Ovary (tissue), 9 donors: Measurements from ENCODE around the gene CCDC32. TPM values are rescaled to one million over a fixed set of nuclear protein-coding genes. Genes with fewer than 3 reads are reported as not detected.
A peak's percentile ranks its signal among the peaks of the same experiment; 100 is the strongest.

Experiments
- DNase-seq, 5 donors: peaks; one replicate each; pipeline ENCODE4 v3.0.0-alpha.2; 2019 to 2020
- H3K27ac ChIP-seq, 2 donors: fragments of 200-600 bp; one replicate each; pipeline versions ENCODE4 v1.5.1 to v1.8.0; 2019 to 2022
- H3K27me3 ChIP-seq: fragments of 200-600 bp; one replicate; pipeline ENCODE4 v1.8.0; 2022
- H3K36me3 ChIP-seq: fragments of 200-600 bp; sonication (generic); one replicate; pipeline ENCODE4 v1.5.1; 2019
- H3K4me1 ChIP-seq: one replicate; pipeline ENCODE4 v1.8.1; 2013; ENCODE audit warnings: mild to moderate bottlenecking, moderate library complexity; ENCODE audit not compliant: insufficient read depth
- H3K4me3 ChIP-seq: fragments of 200-600 bp; sonication (generic); one replicate; pipeline ENCODE4 v1.5.1; 2017
- H3K9me3 ChIP-seq, 2 donors: fragments of 200-600 bp in 1 of 2; sonication (generic) in 1 of 2; one replicate each; pipeline versions ENCODE4 v1.5.1 to v1.8.1; 2013 to 2019; ENCODE audit warnings: mild to moderate bottlenecking in 1 of 2, moderate library complexity in 1 of 2
- CTCF ChIP-seq, 3 donors: fragments of 450-650 bp in 2 of 3; fragments of 200-600 bp in 1 of 3; IDR thresholded peaks; one replicate each; pipeline versions ENCODE4 v1.5.1 to v1.8.0; 2016 to 2022; ENCODE audit warnings: antibody characterized with exemption in 3 of 3, mild to moderate bottlenecking in 1 of 3
- EP300 ChIP-seq: sonication (generic); formaldehyde crosslinking; IDR thresholded peaks from one replicate; pipeline ENCODE4 v1.6.1; 2017; ENCODE audit warnings: antibody characterized with exemption
- POLR2A ChIP-seq: fragments of 450-650 bp; IDR thresholded peaks from one replicate; pipeline ENCODE4 v1.6.1; 2017; ENCODE audit warnings: antibody characterized with exemption, mild to moderate bottlenecking, moderate library complexity
- WGBS, 3 donors: extraction: QIAGEN DNeasy Blood & Tissue Kit in 1 of 3; methylation state at CpG; one replicate each; pipeline versions ENCODE4 v1.1.5 to v1.1.7; 2013 to 2017; 5-methylcytosine and 5-hydroxymethylcytosine counted together
- intact Hi-C, 4 donors: fragments of 100-400 bp; cut with DNase I; formaldehyde crosslinking; loops; one replicate each; pipeline versions ENCODE4 v1.11.0 to v1.15.1; 2022 to 2023
- polyA plus RNA-seq, 2 donors: library from polyadenylated mRNA; stranded (reverse); fragments of 200-250 nt in 1 of 2; fragments of 350-450 nt in 1 of 2; fragmentation: Illumina TruSeq in 1 of 2; extraction: RNeasy Lipid Tissue Mini Kit (QIAGEN cat#74804) in 1 of 2; gene quantifications; one replicate each; pipeline ENCODE4 v1.2.3, GENCODE V29; 2013 to 2014
- total RNA-seq, 7 donors: library from RNA; depleted of rRNA in 2 of 7; stranded (reverse); fragments of >200 nt in 2 of 7; fragmentation: NEBNext Ultra II Directional in 3 of 7; extraction: Animal tissue kit (Norgen Biotek cat#: 25700) in 3 of 7; gene quantifications; one replicate each; pipeline versions ENCODE4 v1.1.0 to v1.2.4, GENCODE V29; 2016 to 2023
- donor health status: DM: no; HTN: no; CAD: no; lungs with moderate emphysema.
- donor health status: DM: no; HTN: no; CAD: no.
- donor health status: Bipolar disorder and iron deficiency.
- donor health status: DM: yes; HTN: yes; CAD: no.
- donor health status: DM: no; HTN: no; CAD: no.
- donor health status: DM: yes; HTN: yes; CAD: no.

CCDC32 gene
- total and polyA plus RNA-seq, 9 donors = 21.0 to 57.6 (median 31.0) TPM

- Histone ChIP-seq H3K27me3 (no peaks in the 10 kb centered on the region), H3K4me1 (no peaks in the 10 kb centered on the region), H3K27ac (no peak overlapping the region), H3K4me3 (no peak overlapping the region), H3K9me3 (no peaks in the 10 kb centered on the region), H3K36me3 (no peaks in the 10 kb centered on the region)
- WGBS, 3 donors = 89 to 92% (median 90%) methylated on average over 6 of the region's 6 CpGs
- DNase-seq = no peak
- intact Hi-C loops = no loop called here
- TF ChIP-seq EP300 (no peak), POLR2A (no peak), CTCF (IDR thresholded peaks at IDR 0.05) (no peak)
Measured at GRCh38 chr15:40538976-40539375, 25.9 kb downstream of the CCDC32 start.

GRCh38 chr15:40536501-40536900 is 28.3 kb downstream of the CCDC32 start:
- DNase-seq = peak in 4 of 5 donors; percentile 44 to 76 (median 58)
- H3K36me3 ChIP-seq = no peaks in the 10 kb centered on the region
- no peaks in the 10 kb centered on the region for H3K27me3 ChIP-seq
- no peak overlapping the region for H3K4me3 ChIP-seq
- H3K4me1 ChIP-seq = no peaks in the 10 kb centered on the region
- TF ChIP-seq EP300 = no peak
- no peak for TF ChIP-seq POLR2A
- TF ChIP-seq CTCF (IDR thresholded peaks at IDR 0.05) = no peak
- peak overlapping the region in 1 of 2 donors; percentile 10 for H3K27ac ChIP-seq
- 28 to 39% (median 33%) methylated on average over 5 of the region's 5 CpGs for WGBS, 3 donors
- no peaks in the 10 kb centered on the region for H3K9me3 ChIP-seq
- intact Hi-C loops = no loop called here

- intact Hi-C loops = no loop called here
- Histone ChIP-seq H3K27ac (no peak overlapping the region), H3K27me3 (no peaks in the 10 kb centered on the region), H3K4me3 (no peak overlapping the region), H3K36me3 (no peaks in the 10 kb centered on the region), H3K4me1 (no peaks in the 10 kb centered on the region), H3K9me3 (no peaks in the 10 kb centered on the region)
- WGBS, 3 donors = 70 to 85% (median 78%) methylated on average over 5 of the region's 5 CpGs
- TF ChIP-seq EP300 (no peak), POLR2A (no peak), CTCF (IDR thresholded peaks at IDR 0.05) (no peak)
- DNase-seq = no peak
Measured at GRCh38 chr15:40534371-40534770, 30.5 kb downstream of the CCDC32 start.

GRCh38 chr15:40533763-40534364 is 31.0 kb downstream of the CCDC32 start:
- Histone ChIP-seq H3K9me3 (no peaks in the 10 kb centered on the region), H3K4me1 (no peaks in the 10 kb centered on the region), H3K27ac (no peak overlapping the region), H3K36me3 (no peaks in the 10 kb centered on the region), H3K27me3 (no peaks in the 10 kb centered on the region), H3K4me3 (no peak overlapping the region)
- intact Hi-C loops = no loop called here
- WGBS, 3 donors = 82 to 86% (median 84%) methylated on average over 4 of the region's 4 CpGs
- no peak for DNase-seq
- TF ChIP-seq POLR2A (no peak), EP300 (no peak), CTCF (IDR thresholded peaks at IDR 0.05) (no peak)
